ENCODE data around the gene PPT1.

PPT1 gene

GRCh38 chr1:40096977-40097782 lies at the start of gene PPT1:
Gene PPT1, minus strand, starts transcription at chr1:40097252. Its CDS starts 14 bp downstream, at chr1:40097238.
- peak; percentile 21 for DNase-seq (ENCODE audit: low read depth)
- peak within 1 kb of the TSS; percentile 90 for H3K4me3 ChIP-seq (ENCODE audit: low read depth, low read length)
- peak; percentile 35 for TF ChIP-seq CTCF (IDR thresholded peaks at IDR 0.05; ENCODE audit: low read depth, low read length, missing control alignments)

- H3K4me3 ChIP-seq (ENCODE audit: low read depth, low read length) = no peak overlapping the region
- peak; percentile 84 for TF ChIP-seq CTCF (IDR thresholded peaks at IDR 0.05; ENCODE audit: low read depth, low read length, missing control alignments)
- DNase-seq (ENCODE audit: low read depth) = no peak
These were observed 47.0 kb upstream of the PPT1 start for GRCh38 chr1:40143891-40144575.

- no peak for DNase-seq (ENCODE audit: low read depth)
- no peak for TF ChIP-seq CTCF (IDR thresholded peaks at IDR 0.05; ENCODE audit: low read depth, low read length, missing control alignments)
These were observed 45.0 kb upstream of the PPT1 start for GRCh38 chr1:40141878-40142535.

GRCh38 chr1:40140211-40140973 lies 43.3 kb upstream of the PPT1 start:
- DNase-seq (ENCODE audit: low read depth) = no peak
- TF ChIP-seq CTCF (IDR thresholded peaks at IDR 0.05; ENCODE audit: low read depth, low read length, missing control alignments) = no peak
- H3K4me3 ChIP-seq (ENCODE audit: low read depth, low read length) = no peak overlapping the region

More at GRCh38 chr1:40141878-40142535, 45.0 kb upstream of the PPT1 start:
- H3K4me3 ChIP-seq (ENCODE audit: low read depth, low read length) = no peak overlapping the region

GRCh38 chr1:40133839-40134238 lies 36.8 kb upstream of the PPT1 start:
- no peak for DNase-seq (ENCODE audit: low read depth)
- no peak for TF ChIP-seq CTCF (IDR thresholded peaks at IDR 0.05; ENCODE audit: low read depth, low read length, missing control alignments)
- no peak overlapping the region for H3K4me3 ChIP-seq (ENCODE audit: low read depth, low read length)

GRCh38 chr1:40133312-40133665 lies 36.2 kb upstream of the PPT1 start:
- no peak for DNase-seq (ENCODE audit: low read depth)
- no peak for TF ChIP-seq CTCF (IDR thresholded peaks at IDR 0.05; ENCODE audit: low read depth, low read length, missing control alignments)
- no peak overlapping the region for H3K4me3 ChIP-seq (ENCODE audit: low read depth, low read length)

All from GM12864 (cell line).